ENCODE data around the gene PTPRU. TPM values are rescaled to one million over a fixed set of nuclear protein-coding genes. Genes with fewer than 3 reads are reported as not detected.

The PTPRU gene
- total and polyA plus RNA-seq, 2 of the 8 experiments (the other 6 are each of a cell fraction or from before 2014, with no cell fraction given), result 33.8 to 41.8 TPM

- TF ChIP-seq MAX (IDR thresholded peaks at IDR 0.05), result peak; percentile 71
- no peak for TF ChIP-seq EP300 (IDR thresholded peaks at IDR 0.05; ENCODE audit: borderline replicate concordance in 1 of 2, low read depth in 2 of 2, low read length in 2 of 2)
Observed at GRCh38 chr1:29237852-29238619, 1.7 kb downstream of the PTPRU start (continued).

Measured in H1 (cell line).